Endodermal cell (in vitro differentiated cells): ENCODE results near the gene SLC22A17. TPM values are rescaled to one million over a fixed set of nuclear protein-coding genes. Genes with fewer than 3 reads are reported as not detected.

Experiments used
- DNase-seq: peaks from one replicate; pipeline ENCODE4 v3.0.0-alpha.2; 2017
- H3K27ac ChIP-seq: 2 replicates; pipeline ENCODE4 v1.5.1; 2013; ENCODE audit warnings: mild to moderate bottlenecking, low read depth, low read length, moderate library complexity
- H3K27me3 ChIP-seq: 2 replicates; pipeline ENCODE4 v1.6.1; 2013; ENCODE audit warnings: mild to moderate bottlenecking, low read length, moderate library complexity; ENCODE audit not compliant: insufficient read depth, control insufficient read depth, poor library complexity, severe bottlenecking
- H3K36me3 ChIP-seq: 2 replicates; pipeline ENCODE4 v1.7.0; 2013; ENCODE audit warnings: mild to moderate bottlenecking, low read length, moderate library complexity; ENCODE audit not compliant: control insufficient read depth, insufficient read depth
- H3K4me1 ChIP-seq: one replicate; pipeline ENCODE4 v1.7.0; 2013; ENCODE audit warnings: low read length; ENCODE audit not compliant: control insufficient read depth, insufficient read depth
- H3K4me3 ChIP-seq: 2 replicates; pipeline ENCODE4 v1.5.1; 2013; ENCODE audit warnings: mild to moderate bottlenecking, low read length, moderate library complexity
- H3K9ac ChIP-seq: 2 replicates; pipeline ENCODE4 v1.6.1; 2013; ENCODE audit warnings: mild to moderate bottlenecking, low read length, moderate library complexity; ENCODE audit not compliant: poor library complexity, severe bottlenecking; ENCODE audit errors: extremely low read depth
- H3K9me3 ChIP-seq: 2 replicates; pipeline ENCODE4 v1.6.1; 2013; ENCODE audit warnings: mild to moderate bottlenecking, low read length, moderate library complexity; ENCODE audit not compliant: control insufficient read depth
- H3K27ac Mint-ChIP-seq: 2 replicates; pipeline ENCODE4 v1.8.0; 2020; ENCODE audit warnings: mixed read lengths
- H3K27me3 Mint-ChIP-seq: 2 replicates; pipeline ENCODE4 v1.8.0; 2021; ENCODE audit warnings: mild to moderate bottlenecking, mixed read lengths; ENCODE audit not compliant: insufficient read depth
- H3K36me3 Mint-ChIP-seq: 2 replicates; pipeline ENCODE4 v1.8.0; 2020; ENCODE audit warnings: low read depth, mixed read lengths
- H3K4me1 Mint-ChIP-seq: 2 replicates; pipeline ENCODE4 v1.8.0; 2020; ENCODE audit warnings: mixed read lengths
- H3K4me3 Mint-ChIP-seq: 2 replicates; pipeline ENCODE4 v1.8.0; 2020; ENCODE audit warnings: mild to moderate bottlenecking, moderate library complexity, mixed read lengths
- H3K9me3 Mint-ChIP-seq: 2 replicates; pipeline ENCODE4 v1.8.0; 2020; ENCODE audit warnings: mild to moderate bottlenecking, mixed read lengths
- WGBS, 2 experiments: methylation state at CpG; one replicate each; pipeline versions ENCODE4 v1.1.5 to v1.1.7; 2013; ENCODE audit warnings: missing lambda C conversion rate in 2 of 2, mixed read lengths in 1 of 2; ENCODE audit not compliant: insufficient coverage in 1 of 2, insufficient read length in 1 of 2; 5-methylcytosine and 5-hydroxymethylcytosine counted together
- total RNA-seq, 2 donors: library from RNA; stranded (reverse); fragmentation: NEBNext Ultra II Directional in 1 of 2; extraction: Animal tissue kit (Norgen Biotek cat#: 25700) in 1 of 2; gene quantifications; 2 replicates in 1 of 2; 3 replicates in 1 of 2; pipeline ENCODE4 v1.2.1, GENCODE V29; 2021
- TF ChIP-seq, protein P1 (sequence below): fragments of 200-600 bp; sonication (generic); conservative IDR thresholded peaks from 2 replicates; pipeline ENCODE4 v1.5.0; 2021; ENCODE audit warnings: antibody characterized with exemption, mild to moderate bottlenecking

The SLC22A17 gene
- total RNA-seq, 2 donors from 2014 or later, result 49.9 to 89.0 TPM

DNA sequence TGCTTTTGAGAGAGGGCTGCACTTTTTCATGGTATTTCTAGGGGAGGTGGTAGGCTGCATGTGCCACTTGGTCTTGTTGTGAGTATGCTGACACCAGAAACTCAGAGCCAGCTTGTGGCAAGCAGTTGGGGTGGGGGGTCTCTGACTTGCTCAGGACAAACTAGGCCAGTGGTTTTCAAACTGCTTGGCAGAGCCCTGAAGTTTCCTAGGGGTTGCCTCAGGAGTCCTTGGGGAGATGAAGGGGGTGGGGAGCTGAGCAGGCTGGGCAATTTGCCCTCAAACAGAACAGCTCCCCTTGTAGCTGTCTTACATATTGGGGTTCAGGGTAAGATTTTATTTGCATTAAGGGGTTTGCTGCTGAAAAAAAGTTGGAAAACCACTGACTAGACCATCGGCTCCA lies 42.1 kb downstream of the SLC22A17 start:
- Histone ChIP-seq H3K4me1 (peaks cover 4% of the 10 kb centered on the region), H3K36me3 (peaks cover 57% of the 10 kb centered on the region), H3K9me3 (no peaks in the 10 kb centered on the region), H3K4me3 (no peak overlapping the region), H3K27ac (no peak overlapping the region), H3K27me3 (no peaks in the 10 kb centered on the region), H3K9ac (no peak overlapping the region)
- Mint-ChIP-seq H3K36me3 (peaks cover 53% of the 10 kb centered on the region), H3K27ac (no peak overlapping the region), H3K4me1 (peaks cover 15% of the 10 kb centered on the region), H3K4me3 (no peak overlapping the region), H3K9me3 (no peaks in the 10 kb centered on the region), H3K27me3 (no peaks in the 10 kb centered on the region)
- no peak for DNase-seq
- TF ChIP-seq, protein P1, sequence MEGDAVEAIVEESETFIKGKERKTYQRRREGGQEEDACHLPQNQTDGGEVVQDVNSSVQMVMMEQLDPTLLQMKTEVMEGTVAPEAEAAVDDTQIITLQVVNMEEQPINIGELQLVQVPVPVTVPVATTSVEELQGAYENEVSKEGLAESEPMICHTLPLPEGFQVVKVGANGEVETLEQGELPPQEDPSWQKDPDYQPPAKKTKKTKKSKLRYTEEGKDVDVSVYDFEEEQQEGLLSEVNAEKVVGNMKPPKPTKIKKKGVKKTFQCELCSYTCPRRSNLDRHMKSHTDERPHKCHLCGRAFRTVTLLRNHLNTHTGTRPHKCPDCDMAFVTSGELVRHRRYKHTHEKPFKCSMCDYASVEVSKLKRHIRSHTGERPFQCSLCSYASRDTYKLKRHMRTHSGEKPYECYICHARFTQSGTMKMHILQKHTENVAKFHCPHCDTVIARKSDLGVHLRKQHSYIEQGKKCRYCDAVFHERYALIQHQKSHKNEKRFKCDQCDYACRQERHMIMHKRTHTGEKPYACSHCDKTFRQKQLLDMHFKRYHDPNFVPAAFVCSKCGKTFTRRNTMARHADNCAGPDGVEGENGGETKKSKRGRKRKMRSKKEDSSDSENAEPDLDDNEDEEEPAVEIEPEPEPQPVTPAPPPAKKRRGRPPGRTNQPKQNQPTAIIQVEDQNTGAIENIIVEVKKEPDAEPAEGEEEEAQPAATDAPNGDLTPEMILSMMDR, result no peak
- WGBS, 2 experiments, result 86% methylated on average over 1 of the region's 1 CpG; no CpG with 5 or more reads in 1 of the 2 experiments

DNA sequence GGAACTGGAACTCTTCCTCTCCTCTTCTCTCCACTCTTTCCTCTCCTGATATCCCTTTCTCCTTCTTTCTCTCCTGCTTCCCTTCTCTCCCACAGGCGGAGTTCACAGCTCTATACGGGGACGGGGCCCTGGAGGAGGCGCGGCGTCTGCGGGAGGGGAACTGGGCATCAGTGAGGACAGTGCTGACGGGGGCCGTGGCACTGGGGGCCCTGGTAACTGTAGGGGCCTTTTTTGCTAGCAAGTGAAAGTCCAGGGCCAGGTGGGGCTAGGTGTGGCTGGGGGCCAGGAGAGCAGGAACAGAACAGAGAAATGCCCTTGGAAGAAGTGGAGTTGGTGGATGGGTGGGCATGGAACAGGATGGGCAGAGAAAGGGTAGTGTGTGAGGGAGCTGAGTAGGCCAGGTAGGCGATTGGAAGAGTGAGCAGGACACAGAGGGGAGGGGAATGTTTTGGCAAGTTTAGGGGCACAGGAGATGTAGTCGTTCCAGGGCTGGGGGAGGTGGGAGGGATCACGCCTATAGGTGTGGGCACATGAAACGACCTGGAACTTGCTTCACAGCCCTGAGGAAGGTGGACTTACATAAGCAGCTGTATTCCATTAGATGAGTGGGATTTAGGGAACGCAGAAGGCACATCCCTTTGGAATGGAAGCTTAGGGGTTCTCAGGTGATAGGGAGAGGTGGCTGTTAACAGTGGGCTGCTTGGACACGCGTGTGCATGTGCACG lies 43.8 kb downstream of the SLC22A17 start:
- Histone ChIP-seq H3K9me3 (no peaks in the 10 kb centered on the region), H3K27me3 (peaks cover 3% of the 10 kb centered on the region), H3K36me3 (peaks cover 52% of the 10 kb centered on the region), H3K4me3 (peak overlapping the region; percentile 97), H3K4me1 (peaks cover 4% of the 10 kb centered on the region), H3K27ac (no peak overlapping the region), H3K9ac (no peak overlapping the region)
- H3K4me1 Mint-ChIP-seq, result peaks cover 15% of the 10 kb centered on the region
- TF ChIP-seq, protein P1, result no peak
- WGBS, 2 experiments, result 93 to 95% methylated on average over 8 to 17 of the region's 17 CpGs
- DNase-seq, result no peak
- no peak overlapping the region for H3K27ac Mint-ChIP-seq
- H3K27me3 Mint-ChIP-seq, result peaks cover 4% of the 10 kb centered on the region
- H3K9me3 Mint-ChIP-seq, result no peaks in the 10 kb centered on the region
- peaks cover 49% of the 10 kb centered on the region for H3K36me3 Mint-ChIP-seq
- peak overlapping the region; percentile 92 for H3K4me3 Mint-ChIP-seq

DNA sequence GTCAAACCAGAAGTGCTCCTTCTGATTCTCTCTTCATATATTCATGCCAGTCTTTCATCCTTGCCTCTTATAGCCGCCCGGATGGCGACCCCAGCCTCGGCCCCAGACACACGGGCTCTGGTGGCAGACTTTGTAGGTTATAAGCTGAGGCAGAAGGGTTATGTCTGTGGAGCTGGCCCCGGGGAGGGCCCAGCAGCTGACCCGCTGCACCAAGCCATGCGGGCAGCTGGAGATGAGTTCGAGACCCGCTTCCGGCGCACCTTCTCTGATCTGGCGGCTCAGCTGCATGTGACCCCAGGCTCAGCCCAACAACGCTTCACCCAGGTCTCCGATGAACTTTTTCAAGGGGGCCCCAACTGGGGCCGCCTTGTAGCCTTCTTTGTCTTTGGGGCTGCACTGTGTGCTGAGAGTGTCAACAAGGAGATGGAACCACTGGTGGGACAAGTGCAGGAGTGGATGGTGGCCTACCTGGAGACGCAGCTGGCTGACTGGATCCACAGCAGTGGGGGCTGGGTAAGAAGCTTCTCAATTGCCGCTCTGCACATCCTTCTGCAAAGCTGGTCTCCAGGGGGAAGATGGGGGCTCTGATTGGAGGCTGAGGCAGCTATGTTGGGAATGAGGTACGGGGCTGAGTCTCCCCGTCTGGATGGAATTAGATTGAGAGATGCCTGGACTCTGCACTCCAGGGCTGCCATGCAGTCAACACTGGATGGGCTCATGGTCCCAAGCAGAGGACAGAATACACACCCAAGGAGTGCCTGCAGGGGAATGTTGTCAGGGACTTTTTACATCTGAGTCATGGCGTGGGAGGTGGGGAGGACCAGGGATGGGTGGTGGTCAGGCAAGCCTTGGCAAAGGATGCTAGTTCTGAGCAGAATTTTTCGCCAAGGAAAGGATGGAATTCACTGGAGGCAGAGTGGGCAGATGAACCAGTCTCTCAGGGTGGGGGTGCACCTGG lies 44.7 kb downstream of the SLC22A17 start:
- WGBS, 2 experiments, result 94 to 97% methylated on average over 12 to 22 of the region's 22 CpGs
- DNase-seq, result no peak
- Mint-ChIP-seq H3K9me3 (no peaks in the 10 kb centered on the region), H3K4me1 (peaks cover 15% of the 10 kb centered on the region), H3K4me3 (peak overlapping the region; percentile 92), H3K27ac (peak overlapping the region; percentile 97), H3K36me3 (peaks cover 45% of the 10 kb centered on the region), H3K27me3 (peaks cover 11% of the 10 kb centered on the region)
- Histone ChIP-seq H3K27me3 (peaks cover 5% of the 10 kb centered on the region), H3K4me1 (peaks cover 4% of the 10 kb centered on the region), H3K27ac (no peak overlapping the region), H3K9ac (peak overlapping the region; percentile 87), H3K4me3 (peak overlapping the region; percentile 97), H3K36me3 (peaks cover 47% of the 10 kb centered on the region), H3K9me3 (no peaks in the 10 kb centered on the region)
- TF ChIP-seq, protein P1, result no peak
